Brain microvascular endothelial cell (primary cell): ENCODE measurements around the gene TCF3.

Experiments
- DNase-seq: peaks from one replicate; pipeline ENCODE4 v3.0.0-alpha.2; 2020
- H3K27ac ChIP-seq: fragments of 250-450 bp; sonication (Bioruptor Pico); 2 replicates; pipeline ENCODE4 v1.5.1; 2020; ENCODE audit warnings: mild to moderate bottlenecking, moderate library complexity
- H3K27me3 ChIP-seq: fragments of 250-450 bp; sonication (Bioruptor Pico); replicated peaks from 2 replicates; pipeline ENCODE4 v1.5.1; 2020; ENCODE audit warnings: mild to moderate bottlenecking
- H3K36me3 ChIP-seq: fragments of 250-450 bp; sonication (Bioruptor Pico); replicated peaks from 2 replicates; pipeline ENCODE4 v1.5.1; 2020; ENCODE audit warnings: mild to moderate bottlenecking
- H3K4me3 ChIP-seq: 2 replicates; pipeline ENCODE4 v1.5.1; 2011; ENCODE audit warnings: low read depth, mild to moderate bottlenecking, control low read depth, low read length, moderate library complexity
- CTCF ChIP-seq: IDR thresholded peaks from 2 replicates; pipeline ENCODE4 v1.5.1; 2011; ENCODE audit warnings: low read depth, mild to moderate bottlenecking, moderate library complexity, low read length, control low read depth, inconsistent platforms; ENCODE audit errors: missing control alignments
- in situ Hi-C: cut with HindIII; loops from 2 replicates; pipeline ENCODE4 v1.10.0; 2017; ENCODE audit warnings: low sequenced_read_pairs, low pct_ligation_motif_present

Gene TCF3

GRCh38 chr19:1561236-1561842, 91.1 kb downstream of the TCF3 start:
- Histone ChIP-seq H3K27ac (no peak overlapping the region), H3K27me3 (no peaks in the 10 kb centered on the region), H3K36me3 (peaks cover 6% of the 10 kb centered on the region), H3K4me3 (no peak overlapping the region)
- in situ Hi-C loops, result no loop called here
- no peak for DNase-seq
- TF ChIP-seq CTCF, result no peak

- in situ Hi-C loops, result no loop called here
- H3K27me3 ChIP-seq, result no peaks in the 10 kb centered on the region
- no peak overlapping the region for H3K4me3 ChIP-seq
- peaks cover 8% of the 10 kb centered on the region for H3K36me3 ChIP-seq
- no peak for TF ChIP-seq CTCF
- no peak overlapping the region for H3K27ac ChIP-seq
- DNase-seq, result no peak
These were observed 92.0 kb downstream of the TCF3 start for GRCh38 chr19:1560286-1560882.
